CD4-positive, alpha-beta T cell (primary cell): ENCODE data around the gene ITGA2B. TPM values are rescaled to one million over a fixed set of nuclear protein-coding genes. Genes with fewer than 3 reads are reported as not detected.

ENCODE experiments used
- ATAC-seq: fragments of 200-7000 bp; cut with Tn5 transposase; one replicate; pipeline ENCODE4 v1.10.0; 2022; ENCODE audit warnings: mild to moderate bottlenecking; ENCODE audit not compliant: poor library complexity
- CTCF ChIA-PET: fragments of 350-600 bp; sonication (Branson Sonifier 250); formaldehyde crosslinking; loops from one replicate; lab custom pipeline; 2021; ENCODE audit warnings: antibody characterized with exemption, inconsistent platforms; lab: Charles Lee
- POLR2A ChIA-PET: fragments of 350-600 bp; sonication (Branson Sonifier 250); formaldehyde crosslinking; loops from one replicate; lab custom pipeline; 2021; ENCODE audit warnings: antibody characterized with exemption, inconsistent platforms; lab: Charles Lee
- DNase-seq, 14 experiments: peaks; one replicate each; pipeline ENCODE4 v3.0.0-alpha.2; 2013 to 2020; ENCODE audit warnings: mixed read lengths in 2 of 14
- H3K27ac ChIP-seq, 2 donors: one replicate each; pipeline versions ENCODE4 v1.5.1 to v1.7.0; 2013; ENCODE audit warnings: low read length in 2 of 2, low read depth in 1 of 2, mild to moderate bottlenecking in 1 of 2
- H3K27me3 ChIP-seq, 2 experiments: 1 replicate in 1 of 2; 2 replicates in 1 of 2; pipeline versions ENCODE4 v1.6.1 to v1.7.0; 2013; ENCODE audit warnings: low read length in 2 of 2, control low read depth in 1 of 2, mild to moderate bottlenecking in 1 of 2, moderate library complexity in 1 of 2; ENCODE audit not compliant: insufficient read depth in 2 of 2, control insufficient read depth in 1 of 2
- H3K36me3 ChIP-seq: one replicate; pipeline ENCODE4 v1.6.1; 2013; ENCODE audit warnings: low read length, control low read depth; ENCODE audit not compliant: insufficient read depth
- H3K4me1 ChIP-seq: one replicate; pipeline ENCODE4 v1.6.1; 2013; ENCODE audit warnings: low read length, control low read depth; ENCODE audit not compliant: insufficient read depth
- H3K4me3 ChIP-seq: one replicate; pipeline ENCODE4 v1.5.1; 2013; ENCODE audit warnings: mild to moderate bottlenecking, low read length, moderate library complexity
- H3K9me3 ChIP-seq, 2 experiments: 1 replicate in 1 of 2; 2 replicates in 1 of 2; pipeline versions ENCODE4 v1.6.1 to v1.7.0; 2013; ENCODE audit warnings: low read length in 2 of 2, mild to moderate bottlenecking in 2 of 2, control low read depth in 1 of 2, moderate library complexity in 1 of 2; ENCODE audit not compliant: control insufficient read depth in 1 of 2, insufficient read depth in 1 of 2
- H3K27ac Mint-ChIP-seq: one replicate; pipeline ENCODE4 v1.8.0; 2020; ENCODE audit warnings: mixed read lengths
- H3K27me3 Mint-ChIP-seq: one replicate; pipeline ENCODE4 v1.8.0; 2021; ENCODE audit warnings: mixed read lengths
- H3K36me3 Mint-ChIP-seq: one replicate; pipeline ENCODE4 v1.8.0; 2021; ENCODE audit warnings: low read depth, mixed read lengths
- H3K4me1 Mint-ChIP-seq: one replicate; pipeline ENCODE4 v1.8.0; 2021; ENCODE audit warnings: low read depth, mixed read lengths
- H3K4me3 Mint-ChIP-seq: one replicate; pipeline ENCODE4 v1.8.0; 2020; ENCODE audit warnings: mild to moderate bottlenecking, mixed read lengths
- H3K9me3 Mint-ChIP-seq: one replicate; pipeline ENCODE4 v1.8.0; 2020; ENCODE audit warnings: mixed read lengths
- CTCF ChIP-seq: fragments of 200-600 bp; IDR thresholded peaks from one replicate; pipeline ENCODE4 v1.8.0; 2022; ENCODE audit warnings: antibody characterized with exemption, mild to moderate bottlenecking
- intact Hi-C, 2 experiments: fragments of 100-400 bp; cut with DNase I in 1 of 2; cut with micrococcal nuclease in 1 of 2; formaldehyde crosslinking; loops; one replicate each; pipeline versions ENCODE4 v1.15.1 to v1.9.0; 2023 to 2025; cut with DNase I, micrococcal nuclease
- total RNA-seq, 174 experiments: library from RNA in 2 of 174; stranded (reverse) in 2 of 174; gene quantifications; one replicate each; pipeline ENCODE4 v1.2.3 and lab custom pipeline; 2021 to 2026

The ITGA2B gene
- total RNA-seq, 2 experiments from 2014 or later: 0.85 to 0.87 TPM

GRCh38 chr17:44322236-44322895, 67.1 kb downstream of the ITGA2B start:
- H3K27ac ChIP-seq: no peak overlapping the region
- DNase-seq: peak in 1 of 14 experiments; percentile 17
- peak overlapping the region; percentile 66 for H3K4me3 Mint-ChIP-seq
- peaks cover 38% of the 10 kb centered on the region for H3K36me3 Mint-ChIP-seq
- H3K36me3 ChIP-seq: peaks cover 31% of the 10 kb centered on the region
- peaks cover 23% of the 10 kb centered on the region for H3K4me1 Mint-ChIP-seq
- H3K4me3 ChIP-seq: no peak overlapping the region
- H3K27ac Mint-ChIP-seq: peak overlapping the region; percentile 17
- ChIA-PET POLR2A (no interaction called here), CTCF (no interaction called here)
- peaks cover 4% of the 10 kb centered on the region for H3K27me3 Mint-ChIP-seq
- H3K9me3 ChIP-seq: no peaks in the 10 kb centered on the region
- H3K4me1 ChIP-seq: peaks cover 44% of the 10 kb centered on the region
- H3K9me3 Mint-ChIP-seq: no peaks in the 10 kb centered on the region
- no peak for ATAC-seq
- H3K27me3 ChIP-seq: peaks cover under 1% of the 10 kb centered on the region in 2 experiments
- intact Hi-C loops: loop anchor here in 1 of 2 experiments (10.0 kb wide), 1 partner anchor 198 kb away; the partner anchor contains the start of gene HDAC5
- no peak for TF ChIP-seq CTCF

Other genes starting within 250 kb of the ITGA2B start
- gene HROB, start 247.7 kb downstream of the ITGA2B start, total RNA-seq: 1 to 10 TPM; 1.6 TPM
- under 1 TPM in 1 of 2 experiments, not detected in 1; 0.11 TPM for gene ASB16, start 218.9 kb downstream of the ITGA2B start, total RNA-seq
- gene TMUB2, start 202.7 kb downstream of the ITGA2B start, total RNA-seq: 10 to 100 TPM; 33.3 to 34.8 TPM
- 10 to 100 TPM; 85.2 to 99.2 TPM for gene ATXN7L3, start 189.8 kb downstream of the ITGA2B start, total RNA-seq
- gene UBTF, start 170.0 kb downstream of the ITGA2B start, total RNA-seq: 100 to 1,000 TPM; 148 to 158 TPM
- not detected for gene SLC4A1, start 121.5 kb downstream of the ITGA2B start, total RNA-seq
- gene RUNDC3A, start 81.0 kb downstream of the ITGA2B start, total RNA-seq: not detected
- gene SLC25A39, start 64.8 kb downstream of the ITGA2B start, total RNA-seq: 10 to 100 TPM; 55.5 to 65.5 TPM
- 10 to 100 TPM; 15.3 to 16.1 TPM for gene GRN, start 44.3 kb downstream of the ITGA2B start, total RNA-seq
- gene FAM171A2, start 25.8 kb downstream of the ITGA2B start, total RNA-seq: under 1 TPM; 0.08 to 0.19 TPM
- 10 to 100 TPM; 76.0 to 76.9 TPM for gene GPATCH8, start 113.8 kb upstream of the ITGA2B start, total RNA-seq
- not detected for gene FZD2, start 167.8 kb upstream of the ITGA2B start, total RNA-seq